Caco-2 (cell line): Measurements from ENCODE around the gene TTC39A. TPM values are rescaled to one million over a fixed set of nuclear protein-coding genes. Genes with fewer than 3 reads are reported as not detected.

Source experiments
- BruUV-seq: library from RNA; stranded (reverse); fragments of 400-500 nt; replicated peaks from 2 replicates; lab custom pipeline; 2021; lab: Mats Ljungman, UMichigan
- CTCF ChIA-PET: fragments of 300-600 bp; sonication (Branson Sonifier 250); formaldehyde crosslinking; loops from one replicate; lab custom pipeline; 2022; ENCODE audit warnings: antibody characterized with exemption; lab: Charles Lee
- POLR2A ChIA-PET: fragments of 300-600 bp; sonication (Branson Sonifier 250); formaldehyde crosslinking; loops from one replicate; lab custom pipeline; 2022; ENCODE audit warnings: antibody characterized with exemption; lab: Charles Lee
- DNase-seq, 2 experiments: peaks; one replicate each; pipeline versions ENCODE4 v3.0.0 to v3.0.0-alpha.2; 2020 to 2022
- H3K27me3 ChIP-seq: replicated peaks from 2 replicates; pipeline ENCODE4 v1.6.0; 2011; ENCODE audit warnings: low read length; ENCODE audit not compliant: control insufficient read depth, insufficient read depth
- H3K36me3 ChIP-seq: 2 replicates; pipeline ENCODE4 v1.5.1; 2011; ENCODE audit warnings: low read length; ENCODE audit not compliant: control insufficient read depth, insufficient read depth
- H3K4me1 ChIP-seq: fragments of 250-450 bp; sonication (Bioruptor Pico); 2 replicates; pipeline ENCODE4 v1.5.1; 2020; ENCODE audit warnings: mild to moderate bottlenecking
- H3K4me3 ChIP-seq: 2 replicates; pipeline ENCODE4 v1.5.1; 2011; ENCODE audit warnings: low read depth, mild to moderate bottlenecking, control low read depth, low read length
- H3K9me3 ChIP-seq: fragments of 250-450 bp; sonication (Bioruptor Pico); 2 replicates; pipeline ENCODE4 v1.5.1; 2020; ENCODE audit warnings: mild to moderate bottlenecking, moderate library complexity
- H3K27ac Mint-ChIP-seq: one replicate; pipeline ENCODE4 v1.8.0; 2022; ENCODE audit warnings: mixed read lengths; ENCODE audit not compliant: unreplicated experiment
- H3K27me3 Mint-ChIP-seq: one replicate; pipeline ENCODE4 v1.8.0; 2022; ENCODE audit warnings: mixed read lengths; ENCODE audit not compliant: insufficient read depth, unreplicated experiment
- H3K36me3 Mint-ChIP-seq: one replicate; pipeline ENCODE4 v1.8.0; 2022; ENCODE audit warnings: mild to moderate bottlenecking, mixed read lengths; ENCODE audit not compliant: insufficient read depth, unreplicated experiment
- H3K4me1 Mint-ChIP-seq: one replicate; pipeline ENCODE4 v1.8.0; 2022; ENCODE audit warnings: low read depth, mixed read lengths; ENCODE audit not compliant: unreplicated experiment
- H3K4me3 Mint-ChIP-seq: one replicate; pipeline ENCODE4 v1.8.0; 2022; ENCODE audit warnings: mild to moderate bottlenecking, moderate library complexity, mixed read lengths; ENCODE audit not compliant: unreplicated experiment
- H3K9me3 Mint-ChIP-seq: one replicate; pipeline ENCODE4 v1.8.0; 2022; ENCODE audit warnings: mixed read lengths; ENCODE audit not compliant: unreplicated experiment
- intact Hi-C: fragments of 100-400 bp; cut with micrococcal nuclease; formaldehyde crosslinking; loops from one replicate; pipeline ENCODE4 v1.10.0; 2022; ENCODE audit not compliant: unreplicated experiment
- total RNA-seq: library from RNA; stranded (reverse); gene quantifications from 2 replicates; pipeline ENCODE4 v1.2.3, GENCODE V29; 2022
- TF ChIP-seq, protein P1 (sequence below), 2 experiments: fragments of 200-600 bp in 1 of 2; IDR thresholded peaks; 1 replicate in 1 of 2; 2 replicates in 1 of 2; pipeline versions ENCODE4 v1.5.1 to v1.8.0; 2011 to 2022; ENCODE audit warnings: antibody characterized with exemption in 1 of 2, control low read depth in 1 of 2, inconsistent platforms in 1 of 2, low read depth in 1 of 2, low read length in 1 of 2, mild to moderate bottlenecking in 1 of 2, moderate library complexity in 1 of 2; ENCODE audit not compliant: insufficient read depth in 1 of 2, severe bottlenecking in 1 of 2, unreplicated experiment in 1 of 2

TTC39A gene
- total RNA-seq, 1 experiment from 2014 or later, result 21.0 TPM

- intact Hi-C loops, result no loop called here
- Histone ChIP-seq H3K4me3 (no peak overlapping the region), H3K36me3 (no peaks in the 10 kb centered on the region), H3K27me3 (no peaks in the 10 kb centered on the region), H3K4me1 (peaks cover 10% of the 10 kb centered on the region; the same call in 1 of the 2 replicates), H3K9me3 (no peaks in the 10 kb centered on the region)
- Mint-ChIP-seq H3K27me3 (no peaks in the 10 kb centered on the region), H3K27ac (no peak overlapping the region), H3K36me3 (peaks cover 6% of the 10 kb centered on the region), H3K9me3 (no peaks in the 10 kb centered on the region), H3K4me1 (peaks cover 7% of the 10 kb centered on the region), H3K4me3 (no peak overlapping the region)
- TF ChIP-seq, protein P1, sequence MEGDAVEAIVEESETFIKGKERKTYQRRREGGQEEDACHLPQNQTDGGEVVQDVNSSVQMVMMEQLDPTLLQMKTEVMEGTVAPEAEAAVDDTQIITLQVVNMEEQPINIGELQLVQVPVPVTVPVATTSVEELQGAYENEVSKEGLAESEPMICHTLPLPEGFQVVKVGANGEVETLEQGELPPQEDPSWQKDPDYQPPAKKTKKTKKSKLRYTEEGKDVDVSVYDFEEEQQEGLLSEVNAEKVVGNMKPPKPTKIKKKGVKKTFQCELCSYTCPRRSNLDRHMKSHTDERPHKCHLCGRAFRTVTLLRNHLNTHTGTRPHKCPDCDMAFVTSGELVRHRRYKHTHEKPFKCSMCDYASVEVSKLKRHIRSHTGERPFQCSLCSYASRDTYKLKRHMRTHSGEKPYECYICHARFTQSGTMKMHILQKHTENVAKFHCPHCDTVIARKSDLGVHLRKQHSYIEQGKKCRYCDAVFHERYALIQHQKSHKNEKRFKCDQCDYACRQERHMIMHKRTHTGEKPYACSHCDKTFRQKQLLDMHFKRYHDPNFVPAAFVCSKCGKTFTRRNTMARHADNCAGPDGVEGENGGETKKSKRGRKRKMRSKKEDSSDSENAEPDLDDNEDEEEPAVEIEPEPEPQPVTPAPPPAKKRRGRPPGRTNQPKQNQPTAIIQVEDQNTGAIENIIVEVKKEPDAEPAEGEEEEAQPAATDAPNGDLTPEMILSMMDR (IDR thresholded peaks at IDR 0.05; ENCODE audit: insufficient read depth in 1 of 2, low read depth in 1 of 2, low read length in 1 of 2, severe bottlenecking in 1 of 2, unreplicated experiment in 1 of 2), result no peak
- DNase-seq, result no peak
- CTCF ChIA-PET, result no interaction called here
- no TSS peak for BruUV-seq
- POLR2A ChIA-PET, result no interaction called here
Observed at GRCh38 chr1:51347398-51348146, 17.2 kb upstream of the TTC39A start.

DNA sequence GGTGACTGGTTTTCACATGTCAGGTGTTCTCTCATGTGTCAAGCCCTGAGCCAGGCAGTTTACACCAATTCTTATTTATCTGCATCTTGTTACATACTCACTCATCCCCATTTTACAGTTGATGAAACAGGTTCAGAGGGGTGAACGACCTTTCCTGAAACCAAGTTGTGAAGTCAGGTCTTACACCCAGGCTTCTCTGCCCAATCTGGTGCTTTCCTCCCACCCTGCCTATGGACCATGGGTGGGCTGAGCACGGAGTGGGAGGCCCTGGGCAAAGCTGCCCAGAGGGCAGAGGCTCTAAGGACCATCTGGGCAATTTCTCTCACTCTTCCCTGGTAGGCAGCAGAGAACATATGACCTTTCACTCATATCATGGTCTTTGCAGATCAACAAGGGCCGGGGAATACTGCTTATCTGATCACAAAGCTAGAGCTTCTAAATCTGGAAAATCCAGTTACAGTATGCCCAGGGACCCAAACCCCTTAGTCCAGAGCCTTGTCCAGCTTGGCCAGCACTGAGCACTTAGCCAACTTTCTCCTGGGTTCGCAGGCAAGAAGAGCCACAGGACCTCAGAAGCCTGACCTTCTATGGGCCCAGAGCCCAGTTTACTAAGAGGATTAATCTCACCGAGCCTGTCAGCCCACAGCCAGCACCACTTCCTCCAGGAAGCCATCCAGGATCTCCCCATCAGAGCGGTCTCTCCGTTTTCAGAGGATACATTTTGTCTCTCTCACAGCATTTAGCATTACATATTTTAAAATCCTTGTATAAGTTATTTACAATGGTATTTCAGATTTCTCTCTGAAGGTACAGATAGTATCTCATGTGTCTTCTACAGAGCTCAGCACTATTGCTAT lies 16.0 kb upstream of the TTC39A start:
- TF ChIP-seq, protein P1 (IDR thresholded peaks at IDR 0.05; ENCODE audit: insufficient read depth in 1 of 2, low read depth in 1 of 2, low read length in 1 of 2, severe bottlenecking in 1 of 2, unreplicated experiment in 1 of 2), result no peak
- H3K4me1 Mint-ChIP-seq, result peaks cover 7% of the 10 kb centered on the region
- DNase-seq, result no peak
- no peak overlapping the region for H3K4me3 Mint-ChIP-seq
- no peaks in the 10 kb centered on the region for H3K27me3 Mint-ChIP-seq
- POLR2A ChIA-PET, result no interaction called here
- CTCF ChIA-PET, result no interaction called here
- intact Hi-C loops, result no loop called here
- H3K9me3 ChIP-seq, result no peaks in the 10 kb centered on the region
- H3K4me3 ChIP-seq, result no peak overlapping the region
- no peaks in the 10 kb centered on the region for H3K27me3 ChIP-seq
- H3K4me1 ChIP-seq, result peaks cover 10% of the 10 kb centered on the region; the same call in 1 of the 2 replicates
- no peaks in the 10 kb centered on the region for H3K36me3 ChIP-seq
- H3K9me3 Mint-ChIP-seq, result no peaks in the 10 kb centered on the region
- H3K27ac Mint-ChIP-seq, result no peak overlapping the region
- H3K36me3 Mint-ChIP-seq, result peaks cover 1% of the 10 kb centered on the region
- no TSS peak for BruUV-seq

- Mint-ChIP-seq H3K9me3 (no peaks in the 10 kb centered on the region), H3K36me3 (no peaks in the 10 kb centered on the region), H3K4me1 (peaks cover 7% of the 10 kb centered on the region), H3K4me3 (peak overlapping the region; percentile 78), H3K27me3 (no peaks in the 10 kb centered on the region), H3K27ac (no peak overlapping the region)
- ChIA-PET CTCF (no interaction called here), POLR2A (no interaction called here)
- TF ChIP-seq, protein P1 (IDR thresholded peaks at IDR 0.05; ENCODE audit: insufficient read depth in 1 of 2, low read depth in 1 of 2, low read length in 1 of 2, severe bottlenecking in 1 of 2, unreplicated experiment in 1 of 2), result no peak
- intact Hi-C loops, result no loop called here
- H3K9me3 ChIP-seq, result no peaks in the 10 kb centered on the region
- BruUV-seq, result no TSS peak
- no peaks in the 10 kb centered on the region for H3K27me3 ChIP-seq
- no peaks in the 10 kb centered on the region for H3K36me3 ChIP-seq
- no peak for DNase-seq
- peak overlapping the region; percentile 11 for H3K4me3 ChIP-seq
- H3K4me1 ChIP-seq, result peaks cover 10% of the 10 kb centered on the region; the same call in 1 of the 2 replicates
Observed at GRCh38 chr1:51345300-51345687, 14.9 kb upstream of the TTC39A start.
